SJSA1 (cell line): ENCODE data around the gene HSPB1. TPM values are rescaled to one million over a fixed set of nuclear protein-coding genes. Genes with fewer than 3 reads are reported as not detected.
"Not testable (repeated sequence)": the region's sequence is repeated elsewhere in the genome, so short reads cannot be mapped to it uniquely, and the experiment has no call there.

ENCODE experiments used
- DNase-seq, 2 experiments: peaks; one replicate each; pipeline ENCODE4 v3.0.0-alpha.2; 2015 to 2020; ENCODE audit warnings: low spot score in 2 of 2, low read depth in 1 of 2
- H3K27ac ChIP-seq: fragments of 250-450 bp; sonication (Bioruptor Pico); 2 replicates; pipeline ENCODE4 v1.5.1; 2020; ENCODE audit warnings: mild to moderate bottlenecking, moderate library complexity
- H3K27me3 ChIP-seq: fragments of 250-450 bp; sonication (Bioruptor Pico); replicated peaks from 2 replicates; pipeline ENCODE4 v1.5.1; 2020; ENCODE audit warnings: mild to moderate bottlenecking, moderate library complexity
- H3K36me3 ChIP-seq: fragments of 250-450 bp; sonication (Bioruptor Pico); 2 replicates; pipeline ENCODE4 v1.5.1; 2020; ENCODE audit warnings: mild to moderate bottlenecking
- H3K4me1 ChIP-seq: fragments of 250-450 bp; sonication (Bioruptor Pico); replicated peaks from 2 replicates; pipeline ENCODE4 v1.6.1; 2021; ENCODE audit warnings: mild to moderate bottlenecking
- H3K4me3 ChIP-seq: fragments of 250-450 bp; sonication (Bioruptor Pico); 2 replicates; pipeline ENCODE4 v1.5.1; 2020; ENCODE audit warnings: mild to moderate bottlenecking
- H3K9me3 ChIP-seq: fragments of 250-450 bp; sonication (Bioruptor Pico); replicated peaks from 2 replicates; pipeline ENCODE4 v1.5.1; 2020; ENCODE audit warnings: mild to moderate bottlenecking
- total RNA-seq: library from RNA; depleted of rRNA; stranded (reverse); fragments of >200 nt; shearing (Covaris generic); gene quantifications from 2 replicates; pipeline ENCODE4 v1.2.3, GENCODE V29; 2014

HSPB1 gene
- total RNA-seq, 1 experiment from 2014 or later: 119 TPM

GRCh38 chr7:76326646-76327233, 24.3 kb downstream of the HSPB1 start:
- DNase-seq: peak in 1 of 2 experiments; percentile 72
- H3K27me3 ChIP-seq: no peaks in the 10 kb centered on the region
- no peak overlapping the region for H3K4me3 ChIP-seq
- peak overlapping the region; percentile 35 for H3K27ac ChIP-seq
- no peaks in the 10 kb centered on the region for H3K9me3 ChIP-seq
- H3K36me3 ChIP-seq: peaks cover 84% of the 10 kb centered on the region
- H3K4me1 ChIP-seq: peaks cover 18% of the 10 kb centered on the region

GRCh38 chr7:76327610-76328009, 25.1 kb downstream of the HSPB1 start:
- Histone ChIP-seq H3K36me3 (peaks cover 86% of the 10 kb centered on the region), H3K27ac (no peak overlapping the region), H3K27me3 (no peaks in the 10 kb centered on the region), H3K9me3 (no peaks in the 10 kb centered on the region), H3K4me3 (no peak overlapping the region), H3K4me1 (peaks cover 18% of the 10 kb centered on the region)
- no peak for DNase-seq

GRCh38 chr7:76328389-76328788, 25.9 kb downstream of the HSPB1 start:
- Histone ChIP-seq H3K4me3 (no peak overlapping the region), H3K9me3 (no peaks in the 10 kb centered on the region), H3K36me3 (peaks cover 86% of the 10 kb centered on the region), H3K27ac (no peak overlapping the region), H3K4me1 (peaks cover 18% of the 10 kb centered on the region), H3K27me3 (no peaks in the 10 kb centered on the region)
- DNase-seq: no peak

- Histone ChIP-seq H3K9me3 (no peaks in the 10 kb centered on the region), H3K4me1 (peaks cover 18% of the 10 kb centered on the region), H3K27me3 (no peaks in the 10 kb centered on the region), H3K27ac (no peak overlapping the region), H3K36me3 (peaks cover 86% of the 10 kb centered on the region), H3K4me3 (no peak overlapping the region)
- DNase-seq: no peak
These were observed 27.0 kb downstream of the HSPB1 start for GRCh38 chr7:76329479-76329878.

- Histone ChIP-seq H3K27me3 (no peaks in the 10 kb centered on the region), H3K4me3 (no peak overlapping the region), H3K36me3 (peaks cover 80% of the 10 kb centered on the region), H3K9me3 (no peaks in the 10 kb centered on the region), H3K4me1 (peaks cover 18% of the 10 kb centered on the region), H3K27ac (no peak overlapping the region)
- no peak for DNase-seq
These were observed 27.8 kb downstream of the HSPB1 start for GRCh38 chr7:76330261-76330660.

- H3K27me3 ChIP-seq: no peaks in the 10 kb centered on the region
These were observed 28.2 kb downstream of the HSPB1 start for GRCh38 chr7:76330673-76331072.

GRCh38 chr7:76332078-76332477, 29.6 kb downstream of the HSPB1 start:
- H3K4me3 ChIP-seq: no peak overlapping the region
- peaks cover 7% of the 10 kb centered on the region for H3K4me1 ChIP-seq
- no peaks in the 10 kb centered on the region for H3K9me3 ChIP-seq
- no peaks in the 10 kb centered on the region for H3K27me3 ChIP-seq
- H3K27ac ChIP-seq: no peak overlapping the region
- H3K36me3 ChIP-seq: peaks cover 82% of the 10 kb centered on the region
- DNase-seq: no peak

More at GRCh38 chr7:76330673-76331072, 28.2 kb downstream of the HSPB1 start:
- peaks cover 18% of the 10 kb centered on the region for H3K4me1 ChIP-seq
- H3K36me3 ChIP-seq: peaks cover 80% of the 10 kb centered on the region
- no peaks in the 10 kb centered on the region for H3K9me3 ChIP-seq
- no peak for DNase-seq
- no peak overlapping the region for H3K27ac ChIP-seq
- H3K4me3 ChIP-seq: no peak overlapping the region

- Histone ChIP-seq H3K4me1 (peaks cover under 1% of the 10 kb centered on the region; the same call in 1 of the 2 replicates), H3K4me3 (no peak overlapping the region), H3K27me3 (no peaks in the 10 kb centered on the region), H3K9me3 (no peaks in the 10 kb centered on the region), H3K27ac (no peak overlapping the region), H3K36me3 (peaks cover 82% of the 10 kb centered on the region)
- DNase-seq: no peak
These were observed 31.1 kb downstream of the HSPB1 start for GRCh38 chr7:76333511-76334101.

GRCh38 chr7:76334320-76334967, 32.0 kb downstream of the HSPB1 start:
- no peak for DNase-seq
- Histone ChIP-seq H3K36me3 (peaks cover 83% of the 10 kb centered on the region), H3K4me3 (no peak overlapping the region), H3K27me3 (no peaks in the 10 kb centered on the region), H3K27ac (no peak overlapping the region), H3K9me3 (no peaks in the 10 kb centered on the region), H3K4me1 (peaks cover 6% of the 10 kb centered on the region)

- H3K4me3 ChIP-seq, H3K27me3 ChIP-seq, H3K9me3 ChIP-seq, DNase-seq, H3K27ac ChIP-seq: not testable (repeated sequence)
- Histone ChIP-seq H3K4me1 (peaks cover 15% of the 10 kb centered on the region), H3K36me3 (peaks cover 83% of the 10 kb centered on the region)
These were observed 32.9 kb downstream of the HSPB1 start for GRCh38 chr7:76335417-76335816.

GRCh38 chr7:76336094-76336493, 33.6 kb downstream of the HSPB1 start:
- Histone ChIP-seq H3K27ac (no peak overlapping the region), H3K4me1 (peaks cover 21% of the 10 kb centered on the region), H3K9me3 (no peaks in the 10 kb centered on the region), H3K4me3 (no peak overlapping the region), H3K36me3 (peaks cover 76% of the 10 kb centered on the region), H3K27me3 (no peaks in the 10 kb centered on the region)
- no peak for DNase-seq

GRCh38 chr7:76337147-76337546, 34.7 kb downstream of the HSPB1 start:
- H3K27ac ChIP-seq: no peak overlapping the region
- no peaks in the 10 kb centered on the region for H3K27me3 ChIP-seq
- peaks cover 76% of the 10 kb centered on the region for H3K36me3 ChIP-seq
- H3K4me1 ChIP-seq: peaks cover 28% of the 10 kb centered on the region
- H3K9me3 ChIP-seq: no peaks in the 10 kb centered on the region
- no peak overlapping the region for H3K4me3 ChIP-seq
- no peak for DNase-seq

GRCh38 chr7:76338298-76339084, 36.0 kb downstream of the HSPB1 start:
- no peaks in the 10 kb centered on the region for H3K27me3 ChIP-seq
- H3K4me3 ChIP-seq: no peak overlapping the region
- no peak for DNase-seq
- no peaks in the 10 kb centered on the region for H3K9me3 ChIP-seq
- H3K4me1 ChIP-seq: peaks cover 28% of the 10 kb centered on the region
- no peak overlapping the region for H3K27ac ChIP-seq
- peaks cover 76% of the 10 kb centered on the region for H3K36me3 ChIP-seq
